HEK293 (cell line): ENCODE measurements around the gene TANC1.

ENCODE experiments used
- CTCF ChIA-PET: fragments of 350-600 bp; formaldehyde crosslinking; extraction: SDS; loops from one replicate; lab custom pipeline; 2021; ENCODE audit warnings: antibody characterized with exemption; lab: Yijun Ruan, JAX
- POLR2A ChIA-PET: fragments of 300-600 bp; formaldehyde crosslinking; extraction: SDS; loops from one replicate; lab custom pipeline; 2020; ENCODE audit warnings: antibody characterized with exemption, inconsistent platforms; lab: Yijun Ruan, JAX
- H3K27ac ChIP-seq: fragments of 200-500 bp; sonication (Bioruptor generic); 2 replicates; pipeline ENCODE4 v1.5.1; 2014; ENCODE audit warnings: low read depth, low read length, control low read depth, inconsistent platforms; ENCODE audit errors: extremely low read depth
- H3K36me3 ChIP-seq, 2 experiments: fragments of 200-500 bp in 1 of 2; sonication (Bioruptor generic) in 1 of 2; 1 replicate in 1 of 2; 2 replicates in 1 of 2; pipeline ENCODE4 v1.5.1; 2014 to 2017; ENCODE audit warnings: inconsistent platforms in 2 of 2, low read length in 2 of 2; ENCODE audit not compliant: control insufficient read depth in 2 of 2, insufficient read depth in 1 of 2
- H3K4me1 ChIP-seq: fragments of 200-500 bp; sonication (Bioruptor generic); 2 replicates; pipeline ENCODE4 v1.5.1; 2014; ENCODE audit warnings: mild to moderate bottlenecking, low read length, inconsistent platforms; ENCODE audit not compliant: control insufficient read depth, insufficient read depth
- H3K4me3 ChIP-seq: 2 replicates; pipeline ENCODE4 v1.5.1; 2011; ENCODE audit warnings: low read depth, mild to moderate bottlenecking, control low read depth, low read length, moderate library complexity
- H3K9me3 ChIP-seq: fragments of 200-500 bp; sonication (Bioruptor generic); 2 replicates; pipeline ENCODE4 v1.5.1; 2014; ENCODE audit warnings: low read depth, low read length, inconsistent platforms; ENCODE audit not compliant: control insufficient read depth, insufficient read depth
- MZF1 ChIP-seq: fragments of 450-650 bp; formaldehyde crosslinking; IDR thresholded peaks from 2 replicates; pipeline ENCODE4 v1.5.1; 2017; ENCODE audit warnings: missing biosample characterization, missing genetic modification characterization, borderline replicate concordance
- SCRT1 ChIP-seq: fragments of 450-650 bp; formaldehyde crosslinking; IDR thresholded peaks from 2 replicates; pipeline ENCODE4 v1.5.1; 2016; ENCODE audit warnings: missing biosample characterization, missing genetic modification characterization, borderline replicate concordance
- TRIM28 ChIP-seq: IDR thresholded peaks from 2 replicates; pipeline ENCODE4 v1.6.1; 2011; ENCODE audit warnings: low read length, control low read depth, borderline replicate concordance
- ZBTB17 ChIP-seq: fragments of 450-650 bp; formaldehyde crosslinking; IDR thresholded peaks from 2 replicates; pipeline ENCODE4 v1.5.1; 2016; ENCODE audit warnings: missing biosample characterization, missing genetic modification characterization
- ZNF114 ChIP-seq: fragments of 450-650 bp; formaldehyde crosslinking; IDR thresholded peaks from 2 replicates; pipeline ENCODE4 v1.5.0; 2017; ENCODE audit warnings: missing biosample characterization, missing genetic modification characterization
- ZNF18 ChIP-seq: fragments of 450-650 bp; formaldehyde crosslinking; IDR thresholded peaks from 2 replicates; pipeline ENCODE4 v1.5.1; 2016; ENCODE audit warnings: missing biosample characterization, missing genetic modification characterization
- ZNF23 ChIP-seq: fragments of 450-650 bp; formaldehyde crosslinking; IDR thresholded peaks from 2 replicates; pipeline ENCODE4 v1.5.1; 2016; ENCODE audit warnings: missing biosample characterization, missing genetic modification characterization, borderline replicate concordance
- ZNF24 ChIP-seq: fragments of 450-650 bp; formaldehyde crosslinking; IDR thresholded peaks from 2 replicates; pipeline ENCODE4 v1.5.1; 2016; ENCODE audit warnings: missing biosample characterization, missing genetic modification characterization
- ZNF248 ChIP-seq: fragments of 450-650 bp; formaldehyde crosslinking; IDR thresholded peaks from 2 replicates; pipeline ENCODE4 v1.5.1; 2017; ENCODE audit warnings: missing biosample characterization, missing genetic modification characterization
- ZNF350 ChIP-seq: fragments of 450-650 bp; formaldehyde crosslinking; IDR thresholded peaks from 2 replicates; pipeline ENCODE4 v1.5.0; 2017; ENCODE audit warnings: missing biosample characterization, mild to moderate bottlenecking, missing genetic modification characterization
- ZNF426 ChIP-seq: fragments of 450-650 bp; formaldehyde crosslinking; IDR thresholded peaks from 2 replicates; pipeline ENCODE4 v1.5.1; 2017; ENCODE audit warnings: missing biosample characterization, missing genetic modification characterization, mild to moderate bottlenecking, inconsistent platforms, moderate library complexity
- ZNF48 ChIP-seq: fragments of 450-650 bp; formaldehyde crosslinking; IDR thresholded peaks from 2 replicates; pipeline ENCODE4 v1.5.1; 2016; ENCODE audit warnings: missing biosample characterization, missing genetic modification characterization
- ZNF513 ChIP-seq: fragments of 450-650 bp; IDR thresholded peaks from 2 replicates; pipeline ENCODE4 v1.5.1; 2018; ENCODE audit warnings: missing biosample characterization, missing genetic modification characterization
- ZNF548 ChIP-seq: fragments of 450-650 bp; formaldehyde crosslinking; IDR thresholded peaks from 2 replicates; pipeline ENCODE4 v1.5.1; 2016; ENCODE audit warnings: missing biosample characterization, missing genetic modification characterization
- ZNF707 ChIP-seq: fragments of 450-650 bp; formaldehyde crosslinking; IDR thresholded peaks from 2 replicates; pipeline ENCODE4 v1.5.1; 2016; ENCODE audit warnings: missing biosample characterization, missing genetic modification characterization
- ZNF747 ChIP-seq: fragments of 450-650 bp; formaldehyde crosslinking; IDR thresholded peaks from 2 replicates; pipeline ENCODE4 v1.5.1; 2016; ENCODE audit warnings: missing biosample characterization, missing genetic modification characterization
- ZNF837 ChIP-seq: fragments of 450-650 bp; formaldehyde crosslinking; IDR thresholded peaks from 2 replicates; pipeline ENCODE4 v1.5.1; 2016; ENCODE audit warnings: missing biosample characterization, missing genetic modification characterization
- TF ChIP-seq, protein P1 (sequence below): fragments of 450-650 bp; formaldehyde crosslinking; IDR thresholded peaks from 2 replicates; pipeline ENCODE4 v1.5.1; 2016; ENCODE audit warnings: missing biosample characterization, missing genetic modification characterization, borderline replicate concordance
- TF ChIP-seq, protein P2 (sequence below): fragments of 450-650 bp; formaldehyde crosslinking; IDR thresholded peaks from 2 replicates; pipeline ENCODE4 v1.5.1; 2016; ENCODE audit warnings: missing biosample characterization, missing genetic modification characterization, borderline replicate concordance
- TF ChIP-seq, protein P3 (sequence below): fragments of 450-650 bp; formaldehyde crosslinking; IDR thresholded peaks from 2 replicates; pipeline ENCODE4 v1.5.1; 2016; ENCODE audit warnings: missing biosample characterization, missing genetic modification characterization, low read depth

The TANC1 gene

DNA sequence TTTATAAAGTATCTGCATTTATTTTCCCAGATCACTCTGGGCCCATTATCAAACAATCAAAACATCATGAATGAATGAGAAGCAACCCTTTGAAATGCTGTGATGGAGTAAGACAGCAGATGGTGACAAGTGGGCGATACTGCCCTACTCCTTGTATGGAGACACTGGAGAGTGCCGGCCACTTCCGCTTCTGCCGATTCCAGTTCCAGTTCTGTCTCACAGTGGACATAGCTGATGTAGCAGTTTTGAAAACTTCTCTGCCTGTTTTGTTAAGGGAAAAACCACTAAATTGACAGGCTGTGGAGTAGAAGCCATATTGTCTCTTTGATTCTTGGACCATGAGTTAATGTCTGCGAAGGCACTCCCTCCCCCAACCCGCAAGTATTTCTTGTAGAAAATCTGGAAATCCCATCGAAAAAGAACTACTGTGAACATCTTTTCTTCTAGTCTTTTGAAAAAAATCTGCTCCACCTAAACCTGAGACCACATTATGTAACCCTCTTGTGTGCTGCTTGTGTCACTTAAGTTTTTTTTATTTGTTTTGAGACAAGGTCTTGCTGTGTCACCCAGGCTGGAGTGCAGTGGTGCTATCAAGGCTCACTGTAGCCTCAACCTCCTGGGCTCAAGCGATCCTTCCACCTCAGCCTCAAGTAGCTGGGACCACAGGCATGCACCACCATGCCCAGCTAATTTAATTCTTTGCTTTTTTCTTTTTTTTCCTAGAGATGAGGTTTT is 133.5 kb downstream of the TANC1 start:
- TF ChIP-seq, protein P1, sequence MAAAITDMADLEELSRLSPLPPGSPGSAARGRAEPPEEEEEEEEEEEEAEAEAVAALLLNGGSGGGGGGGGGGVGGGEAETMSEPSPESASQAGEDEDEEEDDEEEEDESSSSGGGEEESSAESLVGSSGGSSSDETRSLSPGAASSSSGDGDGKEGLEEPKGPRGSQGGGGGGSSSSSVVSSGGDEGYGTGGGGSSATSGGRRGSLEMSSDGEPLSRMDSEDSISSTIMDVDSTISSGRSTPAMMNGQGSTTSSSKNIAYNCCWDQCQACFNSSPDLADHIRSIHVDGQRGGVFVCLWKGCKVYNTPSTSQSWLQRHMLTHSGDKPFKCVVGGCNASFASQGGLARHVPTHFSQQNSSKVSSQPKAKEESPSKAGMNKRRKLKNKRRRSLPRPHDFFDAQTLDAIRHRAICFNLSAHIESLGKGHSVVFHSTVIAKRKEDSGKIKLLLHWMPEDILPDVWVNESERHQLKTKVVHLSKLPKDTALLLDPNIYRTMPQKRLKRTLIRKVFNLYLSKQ, result no peak
- TF ChIP-seq ZNF24 (tag by site-specific recombination) (no peak), ZNF48 (tag by site-specific recombination) (no peak), ZNF23 (no peak), ZNF426 (tag by site-specific recombination) (no peak), ZBTB17 (tag by site-specific recombination) (no peak), MZF1 (tag by site-specific recombination) (no peak), ZNF513 (tag by site-specific recombination) (no peak), ZNF747 (tag by site-specific recombination) (no peak), ZNF248 (tag by site-specific recombination) (no peak), SCRT1 (tag by site-specific recombination) (no peak), ZNF18 (tag by site-specific recombination) (no peak), ZNF548 (tag by site-specific recombination) (no peak), ZNF350 (tag by site-specific recombination) (no peak)
- TF ChIP-seq, protein P2, sequence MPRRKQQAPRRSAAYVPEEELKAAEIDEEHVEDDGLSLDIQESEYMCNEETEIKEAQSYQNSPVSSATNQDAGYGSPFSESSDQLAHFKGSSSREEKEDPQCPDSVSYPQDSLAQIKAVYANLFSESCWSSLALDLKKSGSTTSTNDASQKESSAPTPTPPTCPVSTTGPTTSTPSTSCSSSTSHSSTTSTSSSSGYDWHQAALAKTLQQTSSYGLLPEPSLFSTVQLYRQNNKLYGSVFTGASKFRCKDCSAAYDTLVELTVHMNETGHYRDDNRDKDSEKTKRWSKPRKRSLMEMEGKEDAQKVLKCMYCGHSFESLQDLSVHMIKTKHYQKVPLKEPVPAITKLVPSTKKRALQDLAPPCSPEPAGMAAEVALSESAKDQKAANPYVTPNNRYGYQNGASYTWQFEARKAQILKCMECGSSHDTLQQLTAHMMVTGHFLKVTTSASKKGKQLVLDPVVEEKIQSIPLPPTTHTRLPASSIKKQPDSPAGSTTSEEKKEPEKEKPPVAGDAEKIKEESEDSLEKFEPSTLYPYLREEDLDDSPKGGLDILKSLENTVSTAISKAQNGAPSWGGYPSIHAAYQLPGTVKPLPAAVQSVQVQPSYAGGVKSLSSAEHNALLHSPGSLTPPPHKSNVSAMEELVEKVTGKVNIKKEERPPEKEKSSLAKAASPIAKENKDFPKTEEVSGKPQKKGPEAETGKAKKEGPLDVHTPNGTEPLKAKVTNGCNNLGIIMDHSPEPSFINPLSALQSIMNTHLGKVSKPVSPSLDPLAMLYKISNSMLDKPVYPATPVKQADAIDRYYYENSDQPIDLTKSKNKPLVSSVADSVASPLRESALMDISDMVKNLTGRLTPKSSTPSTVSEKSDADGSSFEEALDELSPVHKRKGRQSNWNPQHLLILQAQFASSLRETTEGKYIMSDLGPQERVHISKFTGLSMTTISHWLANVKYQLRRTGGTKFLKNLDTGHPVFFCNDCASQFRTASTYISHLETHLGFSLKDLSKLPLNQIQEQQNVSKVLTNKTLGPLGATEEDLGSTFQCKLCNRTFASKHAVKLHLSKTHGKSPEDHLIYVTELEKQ (tag by site-specific recombination), result no peak
- CTCF ChIA-PET, result interaction anchor here (2.1 kb wide), 1 partner anchor 17 kb away, joined by 7 read pairs; no protein-coding TSS in a partner anchor
- POLR2A ChIA-PET, result no interaction called here

DNA sequence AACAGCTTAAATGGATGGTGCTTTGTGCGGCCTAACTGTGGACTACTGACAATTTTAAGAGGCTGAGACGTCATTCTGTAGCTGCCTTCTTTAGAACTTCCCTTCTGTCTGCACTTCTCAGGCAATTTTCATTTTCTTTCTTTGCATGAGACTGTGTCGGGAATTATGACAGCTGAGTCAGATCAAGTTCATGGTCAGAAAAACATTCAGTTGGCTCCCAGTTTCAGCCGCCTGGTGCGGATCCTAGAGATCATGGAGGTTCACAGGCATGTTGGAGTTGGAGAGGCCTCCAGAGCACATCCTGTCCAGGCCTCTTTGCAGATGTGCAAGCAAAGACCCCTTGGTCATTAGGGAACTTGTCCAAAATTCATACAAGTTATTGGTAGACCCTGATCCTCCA is 135.0 kb downstream of the TANC1 start:
- Histone ChIP-seq H3K4me3 (no peak overlapping the region), H3K27ac (no peak overlapping the region), H3K36me3 (no peaks in the 10 kb centered on the region), H3K9me3 (no peaks in the 10 kb centered on the region), H3K4me1 (peaks cover 11% of the 10 kb centered on the region)
- no peak for TF ChIP-seq ZNF837 (tag by site-specific recombination)
- TF ChIP-seq, protein P2 (tag by site-specific recombination), result no peak
- TF ChIP-seq ZNF114 (tag by site-specific recombination), result no peak
- no peak for TF ChIP-seq ZNF707 (tag by site-specific recombination)
- TF ChIP-seq, protein P3, sequence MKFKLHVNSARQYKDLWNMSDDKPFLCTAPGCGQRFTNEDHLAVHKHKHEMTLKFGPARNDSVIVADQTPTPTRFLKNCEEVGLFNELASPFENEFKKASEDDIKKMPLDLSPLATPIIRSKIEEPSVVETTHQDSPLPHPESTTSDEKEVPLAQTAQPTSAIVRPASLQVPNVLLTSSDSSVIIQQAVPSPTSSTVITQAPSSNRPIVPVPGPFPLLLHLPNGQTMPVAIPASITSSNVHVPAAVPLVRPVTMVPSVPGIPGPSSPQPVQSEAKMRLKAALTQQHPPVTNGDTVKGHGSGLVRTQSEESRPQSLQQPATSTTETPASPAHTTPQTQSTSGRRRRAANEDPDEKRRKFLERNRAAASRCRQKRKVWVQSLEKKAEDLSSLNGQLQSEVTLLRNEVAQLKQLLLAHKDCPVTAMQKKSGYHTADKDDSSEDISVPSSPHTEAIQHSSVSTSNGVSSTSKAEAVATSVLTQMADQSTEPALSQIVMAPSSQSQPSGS (tag by site-specific recombination), result no peak
- TF ChIP-seq TRIM28, result no peak
- POLR2A ChIA-PET, result no interaction called here
- CTCF ChIA-PET, result no interaction called here

More for the DNA sequence above, 133.5 kb downstream of the TANC1 start:
- Histone ChIP-seq H3K9me3 (no peaks in the 10 kb centered on the region), H3K27ac (no peak overlapping the region), H3K36me3 (no peaks in the 10 kb centered on the region), H3K4me3 (no peak overlapping the region), H3K4me1 (peaks cover 11% of the 10 kb centered on the region)
